A172 (cell line): Measurements from ENCODE around the gene AKAP13. TPM values are rescaled to one million over a fixed set of nuclear protein-coding genes. Genes with fewer than 3 reads are reported as not detected.

ENCODE experiments used
- DNase-seq: peaks from one replicate; pipeline ENCODE4 v3.0.0-alpha.2; 2015; ENCODE audit warnings: low spot score
- total RNA-seq: library from RNA; depleted of rRNA; stranded (reverse); fragments of >200 nt; shearing (Covaris generic); gene quantifications from 2 replicates; pipeline ENCODE4 v1.2.3, GENCODE V29; 2014

Gene AKAP13
- total RNA-seq, 1 experiment from 2014 or later, result 35.9 TPM

DNA sequence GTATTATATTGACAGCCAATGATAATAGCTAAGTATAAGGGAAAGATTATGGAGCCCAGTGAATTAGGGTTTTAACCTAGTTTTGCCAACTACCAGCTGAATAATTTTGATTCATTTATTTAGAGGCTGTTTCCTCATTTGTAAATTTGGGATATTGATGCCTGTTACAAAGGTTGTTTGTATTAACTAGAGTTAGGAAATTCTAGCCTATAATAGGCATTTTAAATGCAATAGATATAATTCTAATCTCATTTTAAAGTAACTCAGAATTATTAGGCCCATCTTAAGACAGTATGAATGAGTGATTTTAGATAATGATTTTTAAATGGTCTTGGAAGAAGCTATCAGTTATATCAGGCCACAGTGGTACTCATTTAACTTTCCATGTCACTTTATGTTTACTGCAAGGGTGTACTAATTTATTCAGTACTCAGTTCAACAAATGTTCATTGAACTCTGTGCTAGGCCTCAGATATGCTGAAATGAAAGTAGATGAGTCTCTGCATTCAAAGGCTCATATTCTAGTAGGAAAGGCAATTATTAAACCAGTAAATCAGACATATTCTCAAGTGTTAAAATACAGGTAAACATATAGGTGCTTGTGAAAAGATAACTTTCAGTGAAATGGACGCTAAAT, 213.5 kb downstream of the AKAP13 start:
- no peak for DNase-seq

DNA sequence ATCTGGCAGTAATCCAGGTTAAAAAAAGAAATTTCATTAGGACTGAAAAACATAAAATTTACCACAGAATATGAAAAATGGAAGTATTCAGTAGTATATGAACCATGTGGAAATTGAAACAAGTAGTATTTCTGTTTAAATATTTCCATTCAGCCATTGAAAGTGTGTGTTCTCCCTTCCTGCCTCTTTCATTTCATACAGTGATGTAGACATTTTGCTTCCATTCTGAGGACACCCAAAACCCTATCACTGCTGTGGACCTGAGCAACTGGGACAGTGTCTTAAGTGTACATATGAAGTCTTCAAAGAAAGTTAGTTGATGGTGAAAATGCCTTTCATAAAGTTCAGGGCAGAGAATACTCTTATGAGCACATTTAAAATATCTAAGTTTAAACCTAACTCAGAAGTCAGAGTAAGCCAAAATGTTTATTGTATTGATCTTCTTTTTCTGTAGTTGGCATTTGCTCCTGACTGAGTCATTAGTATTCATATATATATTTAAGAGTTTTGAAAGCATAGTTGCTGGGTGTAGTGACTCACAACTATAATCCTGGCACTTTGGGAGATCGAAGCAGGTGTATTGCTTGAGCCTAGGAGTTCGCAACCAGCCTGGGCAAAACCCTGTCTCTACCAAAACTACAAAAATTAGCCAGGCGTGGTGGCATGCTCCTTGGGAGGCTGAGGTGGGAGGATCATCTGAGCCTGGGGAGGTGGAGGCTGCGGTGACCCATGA, 215.6 kb downstream of the AKAP13 start:
- no peak for DNase-seq

DNA sequence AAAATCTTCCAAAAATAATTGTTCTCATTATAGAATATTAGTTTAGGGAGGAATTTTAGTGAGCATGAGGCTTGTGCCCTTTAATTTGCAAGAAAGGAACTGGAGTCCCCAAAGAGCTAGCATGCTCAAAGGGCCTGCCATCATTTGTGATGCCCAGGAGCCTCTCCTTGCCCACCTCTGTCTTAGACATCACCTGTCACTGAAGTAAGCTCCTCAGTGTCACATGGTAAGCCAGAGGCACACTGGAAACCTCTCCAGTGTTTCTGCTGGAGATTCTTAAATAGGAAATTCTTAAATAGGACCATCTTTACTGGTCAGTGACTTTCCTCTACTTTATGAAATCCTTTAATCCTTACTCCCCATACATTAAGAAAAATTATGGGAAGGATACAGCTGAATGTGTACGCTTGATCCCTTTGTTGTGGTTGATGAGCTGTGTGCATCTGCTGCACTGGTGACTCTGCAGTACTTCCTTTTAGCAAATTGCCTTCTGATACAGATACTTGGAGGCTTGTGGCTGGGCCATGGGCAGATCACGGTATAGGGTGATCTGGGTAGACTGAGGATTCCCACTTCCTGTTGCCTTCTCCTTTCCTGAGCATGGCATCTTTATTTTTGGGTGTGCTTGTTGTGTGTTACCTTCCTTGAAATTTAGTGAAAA, 216.9 kb downstream of the AKAP13 start:
- no peak for DNase-seq

DNA sequence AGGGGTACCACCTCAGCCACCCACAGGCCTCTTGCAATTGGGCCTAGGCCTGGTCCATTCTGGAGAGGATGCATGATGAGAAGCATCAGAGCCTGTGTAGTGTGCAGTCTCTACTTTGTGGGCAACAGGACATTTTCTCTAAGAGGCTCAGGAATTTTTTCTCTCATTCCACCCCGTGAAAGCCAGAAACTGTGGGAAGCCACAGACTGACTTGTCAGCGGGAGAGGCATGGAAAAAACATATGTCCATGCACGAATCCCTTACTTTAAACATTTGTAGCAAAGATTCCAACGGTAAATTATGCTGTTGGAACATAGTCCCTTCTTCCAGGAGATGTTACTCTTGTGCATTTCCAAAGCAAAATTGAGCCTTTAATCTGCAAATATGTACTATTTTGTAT, 217.8 kb downstream of the AKAP13 start:
- no peak for DNase-seq

DNA sequence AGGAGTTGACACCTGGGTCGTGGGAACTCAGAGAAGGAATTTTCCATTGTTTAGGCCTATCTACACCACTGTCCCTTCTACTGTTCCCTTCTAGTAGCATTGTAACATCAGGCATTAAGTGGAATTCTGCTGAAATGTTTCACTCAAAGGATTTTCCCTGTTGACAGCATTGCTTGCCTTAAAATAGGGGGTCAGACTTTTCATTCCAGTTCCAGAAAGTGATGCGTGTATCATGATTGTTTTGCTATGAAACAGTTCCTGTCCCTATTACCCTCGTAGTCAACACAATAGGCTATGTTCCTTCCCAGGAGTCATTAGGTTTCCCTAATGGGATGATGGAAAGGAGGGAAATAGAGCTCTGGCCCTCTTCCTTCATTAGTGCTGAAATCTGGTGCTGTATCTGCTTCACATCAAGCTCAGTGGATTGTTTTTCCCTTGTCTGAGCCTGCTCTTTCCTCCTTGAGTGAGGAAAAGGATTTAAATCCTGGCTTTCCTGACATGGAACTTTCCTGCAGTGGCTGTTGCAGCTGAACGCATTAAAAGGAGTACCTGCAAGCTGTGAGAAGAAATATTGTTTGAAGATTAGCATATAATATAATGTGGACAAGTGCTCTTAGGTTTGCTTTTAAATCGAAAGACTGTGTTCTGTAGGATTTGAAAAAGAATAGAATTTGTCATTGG, 218.5 kb downstream of the AKAP13 start:
- DNase-seq, result no peak

DNA sequence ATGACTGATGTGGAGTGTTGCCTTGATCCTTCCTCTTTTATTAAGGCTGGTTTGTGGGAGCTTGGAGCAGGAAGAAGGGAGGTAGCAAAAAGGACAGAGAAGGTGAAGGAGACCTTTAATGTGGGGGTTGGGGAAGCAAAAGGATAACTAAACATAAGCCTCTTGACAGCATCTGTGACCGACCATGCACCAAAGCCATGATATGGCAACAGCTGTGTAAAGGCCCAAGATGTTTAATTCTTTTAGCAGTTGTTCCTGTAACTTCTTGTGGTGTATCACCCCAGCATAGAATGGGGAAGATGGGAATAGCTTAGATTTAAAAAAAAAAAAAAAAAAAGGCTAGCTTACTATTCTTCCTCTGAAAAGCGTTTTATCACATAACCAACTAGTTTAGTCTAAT, 219.6 kb downstream of the AKAP13 start:
- DNase-seq, result no peak

DNA sequence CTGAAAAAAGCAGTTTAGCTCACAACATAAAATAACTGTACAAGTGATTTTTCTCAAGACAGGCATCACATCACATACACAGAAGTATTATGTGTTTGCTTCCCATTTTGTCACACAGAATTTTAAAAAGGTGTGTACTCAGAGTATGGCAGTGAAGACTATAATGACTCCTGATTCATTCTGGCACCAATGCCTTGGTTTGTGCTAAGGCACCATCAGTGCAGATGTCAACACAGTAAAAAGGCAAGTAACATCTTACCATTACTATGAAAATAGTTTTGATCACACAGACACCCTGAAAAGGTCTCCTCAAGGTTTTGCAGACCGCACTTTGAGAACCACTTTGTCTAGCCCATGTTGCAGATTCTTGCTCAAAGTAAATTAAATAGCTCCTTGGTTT, 222.8 kb downstream of the AKAP13 start:
- DNase-seq, result no peak

DNA sequence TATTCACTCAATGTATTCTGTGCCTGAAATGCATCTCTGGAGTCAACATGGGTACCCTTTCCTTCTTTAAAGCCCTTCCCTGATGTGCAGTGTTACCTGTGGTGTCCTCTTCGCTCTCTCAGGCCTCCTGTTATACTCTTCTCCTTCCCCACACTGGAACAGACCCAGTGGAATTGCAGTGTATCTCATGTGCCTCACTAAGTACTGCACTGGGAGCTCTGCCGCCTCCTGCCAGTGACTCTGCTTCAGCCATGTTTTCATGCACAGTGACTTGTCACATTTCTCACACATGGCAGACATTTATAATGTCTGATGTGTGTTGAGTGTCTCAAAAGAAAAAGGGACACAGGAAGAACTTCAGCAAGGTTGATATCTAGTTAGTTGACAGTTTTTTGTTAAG, 223.3 kb downstream of the AKAP13 start:
- DNase-seq, result no peak

DNA sequence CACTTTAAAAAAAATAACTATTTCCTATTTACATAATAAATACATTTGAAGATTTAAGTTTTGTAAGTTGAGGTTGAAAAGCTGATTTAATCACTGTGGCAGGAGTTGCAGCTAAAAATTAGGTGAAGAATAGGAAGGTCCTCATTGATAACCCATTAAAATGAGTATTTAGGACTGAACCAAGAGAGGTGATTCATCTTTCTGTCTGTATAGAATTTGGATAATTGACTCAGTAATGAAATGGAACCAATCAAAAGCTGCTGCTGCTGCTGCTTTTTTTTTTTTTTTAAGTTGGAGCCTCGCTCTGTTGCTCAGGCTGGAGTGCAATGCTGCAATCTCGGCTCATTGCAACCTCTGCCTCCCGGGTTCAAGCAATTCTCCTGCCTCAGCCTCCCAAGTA, 223.8 kb downstream of the AKAP13 start:
- DNase-seq, result no peak

DNA sequence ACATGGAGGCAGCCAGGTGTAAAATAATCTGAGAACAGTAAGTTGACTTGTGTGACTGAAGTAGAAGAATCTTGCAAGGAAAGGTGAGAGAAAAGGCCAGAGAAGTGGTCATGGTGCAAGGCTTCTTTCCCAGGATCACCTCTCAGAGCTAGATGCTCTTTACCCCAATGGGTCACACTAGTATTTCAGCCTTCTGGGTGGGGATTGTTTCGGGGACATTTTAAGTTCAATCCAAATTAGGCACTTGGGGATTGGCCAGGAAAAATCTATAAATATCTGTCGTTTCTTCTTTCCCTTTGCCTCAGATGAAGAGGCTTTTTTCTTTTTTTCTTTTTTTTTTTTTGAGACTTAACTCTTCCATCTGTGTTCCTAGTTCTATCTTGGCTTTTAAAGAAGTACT, 226.3 kb downstream of the AKAP13 start:
- no peak for DNase-seq

DNA sequence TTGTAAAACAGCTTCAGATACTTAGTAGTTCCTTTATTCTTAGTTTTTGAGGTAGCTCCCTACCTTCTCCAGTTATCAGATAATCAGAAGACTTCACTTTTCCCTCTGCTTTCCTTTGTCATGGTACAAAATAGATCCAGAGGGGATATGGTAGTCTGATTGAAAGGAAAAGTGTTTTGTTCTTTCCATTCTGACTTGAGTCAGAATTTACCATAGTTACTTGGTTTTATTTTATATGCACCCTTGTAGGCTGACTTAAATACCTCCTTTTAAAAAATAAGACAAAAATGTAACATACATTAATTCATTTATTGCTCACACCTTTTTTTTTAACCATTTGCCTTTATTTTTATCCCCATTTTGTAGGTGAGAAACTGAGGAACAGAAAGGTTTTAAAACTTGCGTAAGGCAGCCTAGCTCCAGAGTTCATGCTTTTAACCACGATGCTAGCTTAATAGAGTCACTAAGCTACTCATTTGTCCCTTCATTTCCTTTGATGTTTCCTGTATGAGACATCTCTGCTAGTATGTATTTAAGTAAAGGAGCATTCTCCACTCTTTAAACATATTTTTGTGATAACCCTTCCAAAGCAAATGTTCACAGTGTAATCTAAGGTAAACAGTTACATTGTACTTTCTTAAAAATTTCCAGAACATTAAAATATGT, 226.9 kb downstream of the AKAP13 start:
- DNase-seq, result peak; percentile 46

DNA sequence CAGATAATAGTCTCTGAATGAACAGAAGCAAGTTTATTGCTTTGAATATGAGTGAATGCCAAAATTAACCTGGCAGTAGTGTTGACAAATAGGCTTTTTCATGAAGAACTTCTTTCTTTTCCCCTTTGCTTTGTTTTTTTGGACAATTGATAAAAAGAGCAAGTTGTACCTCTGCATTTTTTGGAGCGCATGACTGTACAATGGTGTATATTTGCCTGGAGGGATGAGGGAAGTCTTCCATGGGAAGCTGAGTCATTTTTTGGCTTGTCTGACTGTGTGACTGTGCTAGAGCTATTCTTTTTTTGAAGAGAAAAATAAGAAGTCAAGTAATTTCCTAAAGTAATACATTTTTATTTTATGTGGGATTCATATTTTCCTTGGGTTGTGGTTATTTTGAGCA, 227.4 kb downstream of the AKAP13 start:
- DNase-seq, result peak; percentile 75

DNA sequence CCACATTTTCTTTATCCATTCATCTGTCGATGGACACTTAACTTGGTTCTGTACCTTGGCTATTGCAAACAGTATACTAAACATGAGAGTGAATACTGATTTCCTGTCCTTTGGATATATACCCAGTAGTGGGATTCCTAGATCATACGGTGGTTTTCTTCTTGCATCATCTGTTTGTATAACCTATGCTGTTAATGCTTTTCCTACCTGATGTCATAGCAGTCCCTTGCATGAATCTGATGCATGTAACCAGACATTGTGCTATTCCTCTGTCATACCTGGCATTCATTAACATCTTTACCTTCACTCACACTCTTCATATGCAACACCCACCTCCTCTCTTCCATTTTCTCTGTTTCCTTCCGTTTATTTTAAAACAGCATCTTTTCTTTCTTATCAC, 229.1 kb downstream of the AKAP13 start:
- no peak for DNase-seq

DNA sequence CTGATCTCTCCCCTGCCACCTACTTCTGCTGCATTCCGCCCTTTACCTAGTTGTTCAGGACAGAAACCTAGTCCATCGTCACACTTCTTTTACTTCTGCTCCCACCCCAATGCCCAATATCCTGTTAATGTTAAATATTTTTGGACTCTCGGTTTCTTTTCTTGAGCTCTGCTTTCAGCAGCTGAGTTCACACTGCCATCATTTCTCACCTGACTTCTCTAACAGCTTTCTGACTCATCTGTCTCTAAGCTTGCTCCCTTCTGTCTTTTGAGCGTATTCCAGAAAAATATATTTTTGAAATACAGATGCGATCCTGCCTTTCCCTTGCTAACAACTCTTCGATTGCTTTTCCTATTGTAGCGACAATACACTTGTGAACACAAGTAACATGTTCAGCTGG, 231.0 kb downstream of the AKAP13 start:
- no peak for DNase-seq

DNA sequence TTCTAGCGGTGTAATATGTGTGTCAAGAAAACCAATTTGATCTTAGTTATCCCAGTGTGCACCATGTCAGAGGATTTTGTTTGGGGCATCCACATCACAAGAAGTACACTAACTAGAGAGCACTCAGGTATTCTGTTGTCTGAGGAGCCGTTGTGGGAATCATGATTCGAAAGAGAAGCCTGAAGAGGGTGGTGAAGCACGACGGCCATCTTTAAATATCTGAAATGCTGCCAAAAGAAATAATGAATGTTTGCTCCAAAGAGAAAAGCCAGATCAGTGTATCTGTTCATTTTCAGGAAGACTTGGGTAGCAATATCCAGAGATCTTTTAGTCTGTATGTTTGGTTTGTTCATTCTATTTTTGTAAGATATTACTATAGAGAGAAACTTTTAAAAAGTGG, 233.7 kb downstream of the AKAP13 start:
- no peak for DNase-seq

DNA sequence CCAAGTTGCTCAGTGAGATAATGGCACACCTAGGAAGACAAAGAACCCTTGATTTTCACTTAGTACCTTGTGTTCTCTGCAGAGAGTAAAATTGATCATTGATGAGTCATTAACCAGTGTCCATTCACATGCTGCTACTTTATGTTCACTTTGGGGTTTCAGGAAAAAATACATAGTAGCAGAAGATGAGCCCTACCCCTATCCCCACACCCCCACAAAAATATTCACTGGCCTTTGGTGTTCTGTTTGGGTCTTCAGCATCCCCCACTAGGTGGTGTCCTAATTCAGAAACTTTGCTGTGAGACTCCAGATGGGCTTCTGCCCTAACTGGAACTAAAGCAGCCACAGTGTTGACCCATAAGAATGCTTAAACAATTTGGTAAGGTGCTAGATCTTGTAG, 235.5 kb downstream of the AKAP13 start:
- DNase-seq, result no peak

DNA sequence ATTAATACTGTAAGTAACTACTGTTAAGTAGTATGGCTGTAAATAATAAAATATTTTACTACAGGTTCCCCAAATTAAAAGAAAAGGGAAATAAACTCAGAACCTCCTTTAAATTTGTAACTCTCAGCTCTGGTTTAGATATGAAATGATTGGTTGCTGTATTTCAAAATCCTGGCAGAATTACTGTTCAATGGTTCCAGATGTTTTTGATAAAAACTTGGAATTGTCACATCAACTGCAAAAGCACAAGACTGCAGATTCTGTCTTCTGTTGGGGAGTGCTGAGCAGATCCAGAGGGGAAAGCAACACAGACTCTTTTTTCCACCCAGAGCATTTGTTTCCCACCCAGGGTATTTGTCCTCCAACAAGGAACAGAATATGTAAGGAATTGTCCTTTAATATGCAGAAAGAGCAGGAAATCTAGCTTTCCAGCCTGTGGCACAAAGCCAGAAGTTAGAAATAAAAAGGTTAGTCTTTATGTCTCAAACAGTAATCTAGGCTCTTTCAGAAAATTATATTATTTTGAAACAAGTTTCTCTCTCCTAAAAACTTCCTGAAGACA, 236.2 kb downstream of the AKAP13 start:
- no peak for DNase-seq

DNA sequence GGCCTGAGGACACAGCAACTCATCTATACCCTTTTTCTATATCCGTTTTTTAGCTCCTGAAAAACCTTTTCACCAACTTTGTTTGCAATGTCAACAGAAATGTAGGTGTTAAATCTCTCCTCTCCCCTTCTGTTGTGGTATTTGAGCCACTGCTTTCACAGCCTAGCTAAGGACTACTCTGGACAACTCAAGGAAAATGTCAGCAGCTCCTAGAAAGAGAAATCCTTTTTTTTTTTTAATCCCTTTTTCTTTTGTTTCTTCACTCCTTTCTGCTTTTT, 237.8 kb downstream of the AKAP13 start:
- DNase-seq, result no peak

DNA sequence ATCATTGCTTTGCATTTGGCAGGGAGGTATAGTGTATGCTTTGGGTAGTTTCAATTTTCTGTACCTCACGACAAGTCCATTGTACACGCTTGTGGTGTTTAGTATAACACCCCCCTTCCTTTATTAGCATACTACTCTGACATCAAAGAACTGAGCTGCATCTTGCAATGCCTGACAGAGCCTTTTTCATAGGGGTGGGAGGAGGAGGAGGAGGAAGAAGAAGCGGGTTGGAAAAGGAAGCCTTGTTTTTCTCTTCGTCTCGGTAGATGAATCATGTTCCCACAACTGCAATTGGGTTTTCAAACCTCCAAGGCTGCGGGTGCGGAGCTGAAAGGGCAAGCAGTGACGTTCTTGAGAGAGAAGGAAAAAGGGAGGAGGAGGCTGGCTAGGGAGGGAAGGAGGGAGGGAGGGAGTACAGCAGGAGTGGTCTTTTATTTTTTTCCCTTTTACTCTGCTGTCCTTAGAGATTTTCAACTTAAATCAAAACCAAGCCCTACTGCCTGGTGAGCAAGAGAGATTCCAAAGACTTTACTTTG, 238.6 kb downstream of the AKAP13 start:
- peak; percentile 89 for DNase-seq

DNA sequence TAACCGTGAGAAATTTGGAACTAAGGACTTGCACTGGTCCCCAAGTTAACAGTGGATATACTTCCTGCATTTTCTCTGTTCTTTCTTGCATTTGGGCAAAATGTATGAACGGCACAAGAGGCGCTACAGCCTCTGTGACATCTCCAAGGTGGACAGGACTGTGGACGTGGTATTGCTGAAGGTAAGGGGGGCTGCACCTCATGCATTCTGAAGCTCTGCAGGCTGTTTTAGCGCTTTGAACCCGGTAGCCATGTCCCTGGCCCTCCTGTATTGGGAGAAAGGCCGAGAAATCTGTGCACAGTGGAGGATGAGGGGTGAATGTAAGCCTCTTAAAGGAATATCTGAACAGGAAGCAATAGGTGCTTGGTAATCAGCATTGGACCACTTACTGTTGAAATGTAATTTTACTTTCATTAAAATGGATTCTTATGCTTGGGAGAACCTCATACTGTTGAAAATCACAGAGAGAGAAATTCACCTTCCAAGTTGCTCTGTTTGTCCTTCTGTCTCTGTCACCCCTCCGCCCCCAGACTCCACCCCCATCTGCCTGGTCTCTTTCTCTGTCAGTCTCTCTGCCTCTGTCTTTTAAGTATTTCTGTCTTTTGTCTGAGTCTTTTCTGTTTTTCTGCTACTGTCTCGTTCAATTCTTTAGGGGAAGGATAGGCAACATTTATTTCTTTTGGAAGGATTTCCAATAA, 239.7 kb downstream of the AKAP13 start:
- no peak for DNase-seq

DNA sequence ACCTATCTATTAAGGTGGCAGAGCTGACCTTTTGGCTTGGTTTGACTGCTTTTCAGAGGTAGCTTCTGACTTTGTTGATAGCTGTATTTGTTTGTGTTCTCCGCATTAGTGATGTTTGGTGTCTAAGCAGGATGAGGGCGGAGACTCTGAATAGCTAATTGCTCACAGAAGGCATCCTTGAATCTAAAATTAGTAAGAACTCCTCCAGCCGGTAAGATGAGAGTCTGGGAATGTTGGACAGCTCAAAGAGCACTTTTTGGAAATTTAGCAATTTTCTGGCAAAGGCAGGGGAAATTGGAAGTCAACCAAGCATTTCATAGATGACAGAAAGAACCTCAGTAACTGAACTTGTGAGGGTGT, 240.3 kb downstream of the AKAP13 start:
- DNase-seq, result no peak
